Suppressor macrophage treated with lipopolysaccharide for 4 hours (primary cell): ENCODE results near the gene TIPARP.
"Not testable (repeated sequence)": the region's sequence is repeated elsewhere in the genome, so short reads cannot be mapped to it uniquely, and the experiment has no call there.

Source experiments
- DNase-seq: peaks from one replicate; pipeline ENCODE4 v3.0.0-alpha.2; 2020

Gene TIPARP

DNA sequence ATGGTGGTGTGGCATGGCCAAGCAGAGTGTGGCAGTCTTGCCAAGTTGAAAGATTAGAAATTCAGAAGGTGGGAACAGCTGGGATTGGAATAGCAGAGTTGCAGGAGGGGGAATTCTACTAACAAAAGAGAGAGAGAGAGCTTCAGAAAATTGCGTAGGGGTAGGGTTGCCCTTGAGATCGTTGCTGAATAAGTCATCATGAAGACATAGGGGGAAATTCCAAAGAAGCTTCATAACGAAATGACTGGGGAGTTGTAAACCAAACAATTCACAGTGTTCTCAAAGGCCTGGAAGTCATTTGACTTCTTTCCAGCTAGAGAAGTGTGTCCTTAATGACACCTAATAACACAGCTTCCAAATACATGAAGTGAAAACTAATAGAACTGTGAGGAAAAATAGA, 26.3 kb upstream of the TIPARP start:
- peak; percentile 59 for DNase-seq

DNA sequence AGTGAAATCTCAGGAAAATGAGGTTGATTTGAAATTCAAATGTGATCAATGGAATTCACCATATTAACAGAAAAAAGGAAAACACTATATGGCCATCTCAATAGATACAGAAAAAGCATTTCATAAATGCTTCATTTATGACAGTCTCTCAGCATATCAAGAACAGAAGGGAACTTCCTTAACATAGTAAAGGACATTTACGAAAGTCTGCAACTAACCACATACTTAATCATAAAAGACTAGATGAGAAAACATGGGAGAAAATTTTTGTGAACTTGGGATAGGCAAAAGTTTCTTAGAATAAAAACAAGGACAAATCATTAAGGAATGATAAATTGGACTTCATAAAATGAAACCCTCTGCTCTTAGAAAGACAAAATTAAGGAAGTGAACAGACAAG, 24.7 kb upstream of the TIPARP start:
- DNase-seq = peak; percentile 30

- not testable (repeated sequence) for DNase-seq
These were observed 21.7 kb upstream of the TIPARP start for GRCh38 chr3:156652661-156653060.

- DNase-seq = no peak
These were observed 19.6 kb upstream of the TIPARP start for GRCh38 chr3:156654834-156655233.

GRCh38 chr3:156655819-156656550, 18.4 kb upstream of the TIPARP start:
- DNase-seq = peak; percentile 61

- no peak for DNase-seq
These were observed 16.9 kb upstream of the TIPARP start for GRCh38 chr3:156657440-156657839.

DNA sequence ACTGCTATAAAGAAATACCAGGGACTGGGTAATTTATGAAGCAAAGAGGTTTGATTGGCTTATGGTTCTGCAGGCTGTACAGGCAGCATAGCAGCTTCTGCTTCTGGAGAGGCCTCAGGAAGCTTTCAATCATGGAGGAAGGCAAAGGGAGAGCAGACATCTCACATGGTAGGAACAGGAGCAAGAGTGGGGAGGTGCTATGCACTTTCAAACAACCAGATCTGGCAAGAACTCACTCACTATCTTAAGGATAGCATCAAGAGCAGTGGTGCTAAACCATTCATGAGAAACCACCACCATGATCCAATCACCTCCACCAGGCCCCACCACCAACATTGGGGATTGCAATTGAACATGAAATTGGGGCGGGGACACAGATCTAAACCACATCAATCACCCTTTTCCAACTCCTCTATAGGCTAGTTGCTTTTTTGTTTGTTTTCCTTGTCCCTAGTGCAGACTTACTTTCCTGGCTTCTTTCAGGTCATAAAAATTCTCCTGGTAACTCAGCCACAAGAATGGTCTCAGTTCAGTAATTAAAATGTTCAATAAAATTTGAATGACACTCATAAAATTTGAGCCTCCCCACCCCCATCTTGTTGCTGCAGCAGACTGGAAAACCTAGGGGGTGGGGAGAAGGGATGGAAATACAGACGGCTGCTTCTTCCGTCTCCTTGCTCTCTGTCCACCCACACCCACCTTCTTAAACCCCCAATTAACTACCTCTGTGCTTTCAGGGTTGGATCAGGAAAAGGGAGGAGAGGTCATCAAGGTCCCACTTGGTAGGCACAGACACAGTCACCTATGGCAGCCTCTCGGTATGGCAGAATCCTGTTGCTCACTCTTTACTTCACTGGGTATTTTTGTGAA, 16.3 kb upstream of the TIPARP start:
- no peak for DNase-seq

GRCh38 chr3:156658732-156659090, 15.7 kb upstream of the TIPARP start:
- no peak for DNase-seq

DNA sequence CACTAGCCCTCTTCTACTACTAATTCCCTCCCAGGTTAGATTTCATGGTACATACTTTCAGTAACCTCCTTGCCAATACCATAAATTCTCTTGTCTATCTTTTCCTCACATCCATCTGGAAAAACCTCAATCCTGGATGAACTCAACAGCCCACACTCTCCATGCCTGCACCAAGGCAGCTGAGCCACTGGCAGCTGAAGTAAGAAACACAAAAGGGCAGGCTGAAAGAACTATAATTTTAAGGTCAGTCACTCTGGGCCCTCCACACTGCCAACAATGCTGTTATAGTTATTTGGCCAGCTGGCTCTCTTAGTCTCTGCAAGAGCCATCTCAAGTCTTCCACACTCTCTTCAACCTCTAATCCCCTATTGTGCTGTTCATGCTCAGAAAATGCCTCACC, 15.1 kb upstream of the TIPARP start:
- no peak for DNase-seq

- peak; percentile 73 for DNase-seq
These were observed 13.2 kb upstream of the TIPARP start for GRCh38 chr3:156661155-156661554.

DNA sequence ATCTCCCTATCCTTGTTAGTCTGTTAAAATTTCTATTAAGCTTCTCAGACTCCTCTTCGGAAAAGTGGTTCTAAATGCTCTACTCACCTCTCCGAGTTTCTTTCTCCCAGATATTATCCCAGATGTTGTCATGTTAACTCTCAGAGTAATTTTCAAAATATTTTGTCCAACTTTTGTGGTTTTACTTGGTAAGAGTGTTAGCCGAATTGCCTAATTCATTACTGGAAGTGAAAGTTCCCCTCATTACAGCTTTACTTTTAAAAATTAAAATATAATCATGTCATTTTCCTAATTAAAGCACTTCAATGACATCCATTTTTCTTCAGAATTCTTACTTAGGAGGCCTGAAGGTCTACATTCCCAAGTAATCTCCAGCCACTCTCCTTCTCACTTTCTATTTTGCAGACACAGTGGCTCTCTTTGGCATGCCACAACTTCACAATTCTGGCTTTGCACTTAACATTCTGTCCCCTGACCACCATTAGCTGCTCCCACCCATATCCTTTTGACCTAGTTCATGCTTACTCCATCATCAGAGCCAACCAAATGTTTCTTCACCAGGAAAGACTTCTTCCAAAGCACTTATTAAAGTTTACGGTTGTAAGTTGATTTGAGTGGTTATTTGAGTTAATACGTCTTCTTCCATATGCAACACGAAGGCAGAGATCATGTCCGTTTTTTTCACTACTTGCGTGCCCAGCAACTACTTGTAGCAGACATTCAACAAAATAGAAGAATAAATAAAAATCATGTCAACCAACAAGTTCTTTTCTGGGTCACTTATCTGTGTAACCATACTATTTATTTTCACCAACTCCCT, 10.2 kb upstream of the TIPARP start:
- DNase-seq = no peak

- DNase-seq = peak; percentile 64
These were observed 9.6 kb upstream of the TIPARP start for GRCh38 chr3:156664831-156665178.

- DNase-seq = peak; percentile 91
These were observed 9.1 kb upstream of the TIPARP start for GRCh38 chr3:156665291-156665690.

DNA sequence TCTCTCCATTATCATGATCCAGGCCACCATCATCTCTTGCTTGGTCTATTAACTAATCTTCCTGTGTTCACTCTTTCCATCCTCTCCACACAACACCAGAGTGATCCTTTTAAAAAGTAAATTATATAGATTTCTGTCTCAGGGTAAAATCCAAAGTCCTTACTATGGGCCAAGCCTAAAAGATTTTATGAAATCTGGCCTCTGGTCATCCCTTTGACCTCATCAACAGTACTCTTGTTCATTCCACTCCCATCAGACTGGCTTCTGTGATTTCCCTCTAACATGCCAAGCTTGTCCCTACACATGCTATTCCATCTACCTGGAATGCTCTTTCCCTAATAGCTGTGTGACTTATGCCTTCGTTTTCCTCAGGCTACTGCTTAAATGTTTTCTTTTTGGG, 8.3 kb upstream of the TIPARP start:
- no peak for DNase-seq

DNA sequence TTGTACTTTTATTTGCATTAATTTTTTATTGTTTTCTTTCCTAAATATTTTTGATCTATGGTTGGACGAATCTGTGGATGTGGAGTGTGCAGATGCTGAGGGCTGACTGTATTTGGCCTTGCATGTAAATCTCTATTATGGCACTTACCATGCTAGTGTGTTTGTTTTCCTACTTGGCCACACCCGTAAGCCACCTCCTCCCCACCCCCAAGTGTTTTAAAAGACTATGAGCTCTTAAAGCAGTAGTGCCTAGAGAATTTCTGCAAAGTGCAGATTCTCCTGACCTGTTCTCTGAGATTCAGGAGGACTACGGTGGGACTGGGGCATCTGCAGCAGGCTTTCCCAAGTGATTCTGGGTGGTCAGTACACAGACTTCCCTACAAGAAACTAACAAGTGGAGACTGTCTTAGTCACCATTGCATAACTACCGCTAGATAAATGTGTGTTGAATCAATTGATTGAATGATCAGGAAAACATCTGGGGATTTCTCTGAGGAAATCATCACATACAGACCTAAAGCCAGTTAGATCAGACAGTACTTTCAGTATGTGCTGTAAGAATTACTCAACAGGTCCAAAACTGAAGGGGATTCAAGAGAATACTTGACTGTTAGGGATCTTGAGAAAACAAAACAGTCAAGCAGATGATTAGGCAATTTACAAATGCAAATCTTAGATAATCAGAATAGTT, 6.2 kb upstream of the TIPARP start:
- DNase-seq = peak; percentile 92

DNA sequence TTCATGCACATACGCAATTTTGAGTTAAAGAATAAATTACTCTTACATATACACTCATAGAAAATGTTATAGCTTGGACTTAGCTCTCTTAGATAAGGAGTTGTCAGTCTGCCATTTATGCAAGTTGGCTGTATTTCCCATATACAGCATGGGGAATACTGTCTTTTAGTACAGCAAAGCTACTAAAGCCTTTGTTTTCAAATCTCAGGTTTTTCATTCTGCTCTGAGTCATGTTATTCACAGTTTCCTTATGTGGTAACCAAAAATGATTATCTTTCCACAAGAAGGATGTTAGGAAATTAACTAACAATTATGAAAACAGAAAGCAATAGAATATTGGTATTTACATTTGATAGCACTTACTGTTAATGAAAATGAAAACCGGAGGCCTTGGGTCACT, 4.3 kb upstream of the TIPARP start:
- DNase-seq = peak; percentile 65

- no peak for DNase-seq
These were observed 3.7 kb upstream of the TIPARP start for GRCh38 chr3:156670652-156671051.

- no peak for DNase-seq
These were observed 701 bp upstream of the TIPARP start for GRCh38 chr3:156673732-156674045.

- DNase-seq = peak; percentile 79
These were observed 780 bp downstream of the TIPARP start for GRCh38 chr3:156674911-156675829.

GRCh38 chr3:156675830-156676767, 1.7 kb downstream of the TIPARP start:
- DNase-seq = peak; percentile 90
